Mesodermal cell (in vitro differentiated cells): Measurements from ENCODE around the gene STX5.
A peak's percentile ranks its signal among the peaks of the same experiment; 100 is the strongest.
"Not testable (repeated sequence)": the region's sequence is repeated elsewhere in the genome, so short reads cannot be mapped to it uniquely, and the experiment has no call there.

Source experiments
- H3K27ac ChIP-seq: 2 replicates; pipeline ENCODE4 v1.7.0; 2013; ENCODE audit warnings: mild to moderate bottlenecking, low read depth, low read length, moderate library complexity; ENCODE audit not compliant: severe bottlenecking
- H3K36me3 ChIP-seq: 2 replicates; pipeline ENCODE4 v1.7.1; 2013; ENCODE audit warnings: mild to moderate bottlenecking, low read length, moderate library complexity; ENCODE audit not compliant: control insufficient read depth, insufficient read depth
- H3K4me1 ChIP-seq: one replicate; pipeline ENCODE4 v1.7.1; 2013; ENCODE audit warnings: mild to moderate bottlenecking, low read length; ENCODE audit not compliant: insufficient read depth, control insufficient read depth, poor library complexity, severe bottlenecking
- H3K4me3 ChIP-seq: 2 replicates; pipeline ENCODE4 v1.7.0; 2013; ENCODE audit warnings: low read length, control low read depth, mild to moderate bottlenecking; ENCODE audit not compliant: insufficient read depth, poor library complexity, severe bottlenecking; ENCODE audit errors: extremely low read depth
- H3K9me3 ChIP-seq: 2 replicates; pipeline ENCODE4 v1.7.1; 2013; ENCODE audit warnings: mild to moderate bottlenecking, low read length, moderate library complexity; ENCODE audit not compliant: control insufficient read depth
- whole genome bisulfite sequencing, 2 experiments: methylation state at CpG; one replicate each; pipeline ENCODE4 v1.1.5; 2013; ENCODE audit warnings: missing lambda C conversion rate in 2 of 2; ENCODE audit not compliant: insufficient coverage in 2 of 2; 5-methylcytosine and 5-hydroxymethylcytosine counted together

The STX5 gene

GRCh38 chr11:62775646-62776045, 56.2 kb downstream of the STX5 start:
- peaks cover 3% of the 10 kb centered on the region for H3K4me1 ChIP-seq
- no peak overlapping the region for H3K4me3 ChIP-seq
- peaks cover 53% of the 10 kb centered on the region for H3K36me3 ChIP-seq
- no peaks in the 10 kb centered on the region for H3K9me3 ChIP-seq
- no peak overlapping the region for H3K27ac ChIP-seq
- WGBS, 2 experiments, result 94 to 96% methylated on average over 16 of the region's 17 CpGs

GRCh38 chr11:62774407-62774806, 57.4 kb downstream of the STX5 start:
- Histone ChIP-seq H3K36me3 (peaks cover 45% of the 10 kb centered on the region), H3K9me3 (no peaks in the 10 kb centered on the region), H3K4me3 (no peak overlapping the region), H3K4me1 (peaks cover 4% of the 10 kb centered on the region), H3K27ac (no peak overlapping the region)
- 91 to 98% methylated on average over 5 to 6 of the region's 6 CpGs for WGBS, 2 experiments

GRCh38 chr11:62771144-62772021, 60.5 kb downstream of the STX5 start, which contains the start of gene TAF6L:
Gene TAF6L, plus strand, starts transcription at chr11:62771396. Its CDS starts 4,388 bp downstream, at chr11:62775784.
- H3K4me1 ChIP-seq, result peaks cover 4% of the 10 kb centered on the region
- peaks cover 39% of the 10 kb centered on the region for H3K36me3 ChIP-seq
- WGBS, 2 experiments, result 0 to 1% methylated on average over 25 to 30 of the region's 60 CpGs
- H3K9me3 ChIP-seq, result no peaks in the 10 kb centered on the region
- peak within 1 kb of the TSS; percentile 62 for H3K4me3 ChIP-seq
- H3K27ac ChIP-seq, result peak within 1 kb of the TSS; percentile 91

- Histone ChIP-seq H3K27ac (peak overlapping the region; percentile 91), H3K36me3 (peaks cover 39% of the 10 kb centered on the region), H3K9me3 (no peaks in the 10 kb centered on the region), H3K4me3 (peak overlapping the region; percentile 62), H3K4me1 (peaks cover 4% of the 10 kb centered on the region)
- WGBS, 2 experiments, result 20 to 27% methylated on average over 10 to 18 of the region's 18 CpGs
These were observed 61.1 kb downstream of the STX5 start for GRCh38 chr11:62770778-62771143.

- Histone ChIP-seq H3K36me3 (peaks cover 27% of the 10 kb centered on the region), H3K4me3 (peak overlapping the region; percentile 83)
- not testable (repeated sequence) for H3K27ac ChIP-seq, H3K4me1 ChIP-seq, H3K9me3 ChIP-seq
- WGBS, 2 experiments, result 60 to 67% methylated on average over 2 to 3 of the region's 9 CpGs
These were observed 71.0 kb downstream of the STX5 start for GRCh38 chr11:62760867-62761227.

DNA sequence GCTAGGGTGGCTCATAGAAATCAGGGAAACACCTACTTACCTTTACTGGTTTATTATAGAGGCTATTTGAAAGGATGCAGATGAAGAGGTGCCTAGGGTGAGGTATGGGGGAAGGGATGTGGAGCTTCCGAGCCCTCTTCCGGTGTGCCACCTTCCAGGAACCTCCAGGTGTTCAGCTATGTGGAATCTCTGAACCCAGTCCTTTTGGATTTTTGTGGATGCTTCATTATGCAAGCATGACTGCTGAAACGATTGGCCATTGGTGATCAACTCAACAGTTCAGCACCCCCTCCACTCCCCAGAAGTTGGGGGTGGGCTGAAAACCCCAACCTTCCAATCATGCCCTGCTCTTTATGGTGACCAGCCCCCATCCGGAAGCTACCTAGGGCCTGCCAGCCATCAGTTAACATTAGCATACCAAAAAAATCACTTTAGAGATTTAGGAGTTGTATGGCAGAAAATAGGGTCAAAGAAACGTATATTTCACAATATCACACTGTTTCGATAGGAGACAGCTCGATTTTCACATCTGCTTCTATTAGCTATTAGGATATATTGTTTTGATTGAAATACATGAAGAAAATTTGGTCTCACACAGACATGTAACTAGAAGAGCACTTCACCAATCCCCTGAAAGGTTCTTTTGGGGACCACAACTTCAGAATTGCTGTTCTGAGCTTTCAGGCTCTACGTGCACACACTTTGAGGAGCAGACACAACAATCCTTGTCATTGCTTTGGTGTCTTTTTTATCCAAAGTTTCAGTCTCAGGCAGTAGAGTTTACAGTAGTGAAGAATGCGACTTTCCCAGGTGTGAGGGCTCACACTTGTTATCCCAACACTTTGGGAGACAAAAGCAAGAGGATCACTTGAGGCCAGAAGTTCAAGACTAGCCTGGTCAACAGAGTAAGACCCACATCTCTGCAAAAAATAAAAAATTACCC, 73.7 kb downstream of the STX5 start:
- H3K9me3 ChIP-seq, result no peaks in the 10 kb centered on the region
- peaks cover 9% of the 10 kb centered on the region for H3K36me3 ChIP-seq
- H3K4me1 ChIP-seq, result peaks cover 5% of the 10 kb centered on the region
- WGBS, 2 experiments, result 37 to 52% methylated on average over 4 to 5 of the region's 9 CpGs
- no peak overlapping the region for H3K4me3 ChIP-seq
- peak overlapping the region; percentile 10 for H3K27ac ChIP-seq
